OCI-LY1 (cell line): Measurements from ENCODE around the gene GRIK3.

Experiments
- CTCF ChIP-seq: fragments of 200-600 bp; sonication (generic), shearing (Covaris generic); IDR thresholded peaks from 2 replicates; pipeline ENCODE4 v1.5.1; 2017; ENCODE audit warnings: mild to moderate bottlenecking, antibody characterized with exemption, low read length, moderate library complexity, mixed read lengths
- EZH2 ChIP-seq: fragments of 200-600 bp; sonication (generic), shearing (Covaris generic); IDR thresholded peaks from 2 replicates; pipeline ENCODE4 v1.8.0; 2017; ENCODE audit warnings: borderline replicate concordance, mixed run types, mild to moderate bottlenecking, antibody characterized with exemption, low read length, moderate library complexity, mixed read lengths

GRCh38 chr1:36790191-36790590, 244.1 kb downstream of the GRIK3 start:
- no peak for TF ChIP-seq CTCF
- no peak for TF ChIP-seq EZH2
